H4 (cell line): Measurements from ENCODE around the gene HCFC1. TPM values are rescaled to one million over a fixed set of nuclear protein-coding genes. Genes with fewer than 3 reads are reported as not detected.
A peak's percentile ranks its signal among the peaks of the same experiment; 100 is the strongest.

Source experiments
- DNase-seq: peaks from one replicate; pipeline ENCODE4 v3.0.0-alpha.2; 2015; ENCODE audit warnings: low spot score
- total RNA-seq: library from RNA; depleted of rRNA; stranded (reverse); fragments of >200 nt; shearing (Covaris generic); gene quantifications from 2 replicates; pipeline ENCODE4 v1.2.3, GENCODE V29; 2014

HCFC1 gene
- total RNA-seq, 1 experiment from 2014 or later = 23.5 TPM

DNA sequence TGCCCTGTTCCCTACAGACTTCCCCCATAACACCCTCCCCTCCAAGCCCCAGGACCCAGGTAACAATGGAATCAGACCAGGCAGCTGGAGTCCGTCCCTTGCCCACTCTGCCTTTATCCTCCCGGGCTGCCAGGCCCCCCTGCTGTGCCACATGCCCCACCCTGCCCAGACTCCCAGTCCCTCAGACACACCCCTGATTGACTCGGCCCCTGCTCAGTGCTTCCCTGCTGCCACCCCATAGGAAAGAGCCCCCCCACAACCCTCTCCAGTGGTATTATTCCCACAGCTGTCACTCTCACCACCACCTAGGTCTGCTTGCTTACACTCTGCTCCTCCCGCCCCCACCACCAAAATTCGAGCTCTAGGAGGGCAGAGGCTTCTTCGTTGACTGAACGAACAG is 32.0 kb downstream of the HCFC1 start:
- DNase-seq = no peak

DNA sequence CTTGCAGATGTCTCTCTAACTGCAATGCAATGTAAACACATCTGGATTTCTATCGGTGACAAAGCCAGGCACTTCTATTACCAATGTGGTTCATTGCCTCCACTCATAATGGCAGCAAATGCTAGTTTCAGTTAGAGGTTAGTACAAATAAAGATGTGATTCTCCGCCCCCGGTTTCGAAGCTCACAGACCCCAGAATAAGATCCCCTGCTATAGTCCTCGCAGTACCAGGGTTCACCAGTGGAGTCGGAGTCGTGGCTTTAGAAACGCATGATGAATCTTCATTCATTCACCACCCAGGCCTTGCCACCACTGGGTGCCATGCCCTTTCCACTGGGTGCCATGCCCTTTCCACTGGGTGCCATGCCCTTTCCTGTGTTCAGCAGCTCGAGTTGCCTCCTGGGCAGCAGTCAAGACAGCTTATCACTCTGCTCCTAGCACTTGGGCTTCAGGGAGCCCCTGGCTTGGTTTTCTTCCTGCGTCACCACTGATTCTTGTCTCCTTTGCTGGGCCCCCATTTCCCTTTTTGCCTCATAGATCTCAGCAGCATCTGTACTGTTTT is 33.3 kb downstream of the HCFC1 start:
- no peak for DNase-seq

GRCh38 chrX:153937056-153937455 is 34.6 kb downstream of the HCFC1 start:
- no peak for DNase-seq

- DNase-seq = no peak
Observed at GRCh38 chrX:153935326-153935851, 36.2 kb downstream of the HCFC1 start.

DNA sequence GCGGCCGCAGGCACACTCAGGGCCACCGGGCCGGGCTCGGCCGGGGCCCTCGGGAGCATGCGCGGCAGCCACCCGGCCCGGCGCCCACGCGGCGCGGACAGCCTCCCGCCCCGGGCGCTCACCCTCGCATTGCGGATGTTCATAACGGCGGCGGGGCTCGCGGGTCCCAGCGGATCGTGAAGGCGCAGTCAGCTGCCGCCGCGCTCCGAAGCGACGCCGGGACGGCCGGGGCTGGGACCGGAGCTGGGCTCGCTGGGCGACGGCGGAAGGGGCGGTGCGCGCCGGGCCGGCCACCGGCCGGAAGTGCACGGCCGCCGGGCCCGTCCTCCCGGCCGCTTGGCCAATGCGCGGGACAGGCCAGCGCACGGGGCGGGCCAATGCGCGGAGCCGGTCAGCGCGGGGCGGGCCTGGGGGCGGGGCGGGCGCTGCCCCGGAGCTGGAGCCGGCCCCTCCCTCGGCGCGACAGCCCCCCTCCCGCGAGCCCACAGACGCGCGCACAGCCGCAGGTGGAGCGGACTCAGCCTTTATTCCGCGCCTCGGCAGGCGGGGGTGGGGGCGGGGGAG is 36.8 kb downstream of the HCFC1 start, which contains the start of gene NAA10:
TSS of gene NAA10 (minus strand) at position 276 of the 564 bp plus-strand sequence. CDS start at position 143, 133 bp downstream.
- peak; percentile 56 for DNase-seq

DNA sequence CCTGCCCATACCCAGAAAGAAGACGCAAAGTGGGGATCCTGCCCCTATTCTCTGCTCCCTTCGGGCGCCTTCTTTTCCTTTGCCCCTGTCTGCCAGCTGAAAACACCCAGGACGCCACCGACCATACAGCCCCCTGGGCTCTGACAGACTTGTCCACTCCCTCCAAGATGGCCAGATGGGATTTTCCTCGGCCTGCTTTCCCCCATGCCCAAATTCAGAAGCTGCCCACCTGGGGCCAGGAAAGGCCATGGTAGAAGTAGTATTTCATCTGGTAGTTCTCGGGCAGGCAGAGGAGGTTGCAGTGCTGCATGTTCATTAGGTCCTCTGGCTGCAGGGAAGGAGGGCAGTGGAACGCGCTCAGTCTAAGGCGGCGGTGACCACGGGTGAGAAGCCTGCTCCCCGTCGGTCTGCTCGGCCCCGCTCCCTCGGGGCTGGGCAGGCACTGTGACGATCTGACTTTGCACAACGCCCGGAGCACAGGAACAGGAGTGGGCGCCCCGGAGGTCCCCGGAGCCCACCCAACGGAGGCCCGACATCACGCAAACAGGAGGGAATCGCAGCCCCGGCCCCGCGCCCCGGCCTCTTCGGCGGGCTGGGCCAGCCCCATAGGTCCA is 37.4 kb downstream of the HCFC1 start:
- no peak for DNase-seq

DNA sequence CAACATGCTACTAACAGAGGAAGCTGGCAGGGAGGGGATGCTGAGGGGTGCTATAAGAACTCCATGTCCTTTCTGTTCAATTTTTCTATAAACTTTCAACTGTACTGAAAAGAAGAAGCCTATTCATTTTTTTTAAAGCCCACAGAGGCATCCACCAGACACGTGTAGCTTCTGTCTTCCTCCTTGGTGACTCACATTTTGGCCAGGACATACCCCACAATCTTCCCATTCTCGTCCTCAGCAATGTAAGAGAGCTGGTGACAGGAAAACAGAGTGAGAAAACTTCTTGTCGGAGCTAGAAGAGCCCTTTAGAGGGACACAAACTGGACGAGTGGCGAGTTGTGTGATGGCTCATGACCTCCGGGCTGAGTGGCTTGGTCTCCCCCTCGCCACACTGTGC is 37.9 kb downstream of the HCFC1 start:
- no peak for DNase-seq

DNA sequence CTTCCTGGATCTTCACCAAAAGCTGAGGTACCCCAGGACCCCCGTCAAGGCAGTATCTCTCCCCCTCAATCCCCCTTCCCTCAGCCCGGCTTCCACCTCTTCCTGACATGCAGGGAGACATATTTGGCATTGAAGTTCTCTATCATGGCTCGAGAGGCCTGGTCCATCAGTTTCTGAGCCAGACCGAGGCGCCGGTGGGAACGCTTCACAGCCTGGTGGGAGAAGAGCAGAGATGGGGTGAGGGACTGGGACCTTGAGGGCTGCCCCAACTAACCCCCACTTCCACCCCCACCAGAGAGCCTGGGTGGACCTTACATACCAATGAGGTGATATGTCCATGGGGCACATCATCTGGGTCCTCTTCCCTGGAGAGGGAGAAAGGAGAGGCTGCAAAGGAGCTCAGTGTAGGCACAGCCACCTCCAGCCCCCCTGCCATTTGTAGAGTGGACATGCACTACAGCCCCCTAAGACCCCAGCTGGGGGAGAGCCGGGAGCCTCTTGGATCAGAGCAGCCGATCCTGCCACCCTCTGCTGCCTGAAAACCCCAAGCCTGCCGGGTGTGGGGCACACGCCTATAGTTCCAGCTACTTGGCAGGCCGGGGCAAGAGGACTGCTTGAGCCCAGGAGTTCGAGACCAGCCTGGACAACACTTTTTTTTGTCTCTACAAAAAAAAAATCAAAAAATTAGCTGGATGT is 39.2 kb downstream of the HCFC1 start:
- no peak for DNase-seq

GRCh38 chrX:153931748-153932147 is 39.9 kb downstream of the HCFC1 start:
- no peak for DNase-seq

DNA sequence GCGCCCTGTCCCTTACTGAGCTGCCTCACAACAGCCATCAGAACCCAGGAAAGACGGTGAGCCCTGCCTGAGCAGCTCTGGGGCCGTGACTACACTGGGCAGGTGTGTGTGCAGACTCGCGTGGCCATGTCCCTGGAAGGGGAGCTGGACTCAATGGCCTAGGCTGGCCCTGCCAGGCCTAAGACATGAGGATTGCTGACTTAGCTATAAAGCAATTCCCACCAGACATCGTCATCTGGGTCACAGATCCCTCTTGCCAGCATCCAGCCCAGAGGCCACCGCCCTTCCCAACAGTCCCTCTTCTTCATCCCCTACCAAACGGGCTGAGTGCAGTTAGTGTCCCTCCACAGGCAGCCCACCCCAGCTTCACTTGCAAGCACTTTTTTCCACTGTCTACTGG is 40.5 kb downstream of the HCFC1 start:
- DNase-seq = no peak

GRCh38 chrX:153930011-153930910 is 41.4 kb downstream of the HCFC1 start:
- DNase-seq = no peak

- DNase-seq = no peak
Observed at GRCh38 chrX:153929576-153929975, 42.0 kb downstream of the HCFC1 start.

- DNase-seq = no peak
Observed at GRCh38 chrX:153928846-153929245, 42.8 kb downstream of the HCFC1 start.

GRCh38 chrX:153927922-153928760 is 43.5 kb downstream of the HCFC1 start:
- DNase-seq = peak; percentile 96

DNA sequence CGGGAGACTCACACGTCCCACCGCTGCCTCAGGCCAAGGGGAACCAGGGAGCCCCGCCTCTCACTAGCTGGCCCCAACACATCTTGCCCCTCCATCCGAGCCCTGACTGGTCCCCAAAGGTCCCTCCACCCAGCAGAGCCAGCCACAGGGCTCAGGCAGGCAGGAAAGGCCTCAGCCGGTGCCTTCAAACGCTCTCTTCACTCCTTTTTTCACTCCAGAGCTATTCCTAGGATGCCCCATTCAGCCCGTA is 44.0 kb downstream of the HCFC1 start:
- DNase-seq = no peak

- no peak for DNase-seq
Observed at GRCh38 chrX:153926858-153927671, 44.6 kb downstream of the HCFC1 start.

DNA sequence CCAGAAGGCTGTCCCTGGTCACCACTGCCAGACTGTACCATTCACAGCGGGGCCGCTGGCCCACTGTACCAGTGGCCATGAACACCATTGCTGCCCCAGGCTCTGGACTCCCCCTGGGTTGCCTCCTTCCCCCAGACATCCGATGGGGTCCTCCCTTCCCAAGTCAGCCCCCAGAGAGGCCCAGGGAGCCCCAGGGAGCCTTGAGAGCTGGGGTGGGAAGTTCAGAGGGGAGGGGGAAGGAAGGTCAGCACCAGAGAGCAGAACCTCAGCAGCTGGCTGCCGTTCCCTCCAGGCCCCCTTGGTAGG is 45.1 kb downstream of the HCFC1 start:
- no peak for DNase-seq

DNA sequence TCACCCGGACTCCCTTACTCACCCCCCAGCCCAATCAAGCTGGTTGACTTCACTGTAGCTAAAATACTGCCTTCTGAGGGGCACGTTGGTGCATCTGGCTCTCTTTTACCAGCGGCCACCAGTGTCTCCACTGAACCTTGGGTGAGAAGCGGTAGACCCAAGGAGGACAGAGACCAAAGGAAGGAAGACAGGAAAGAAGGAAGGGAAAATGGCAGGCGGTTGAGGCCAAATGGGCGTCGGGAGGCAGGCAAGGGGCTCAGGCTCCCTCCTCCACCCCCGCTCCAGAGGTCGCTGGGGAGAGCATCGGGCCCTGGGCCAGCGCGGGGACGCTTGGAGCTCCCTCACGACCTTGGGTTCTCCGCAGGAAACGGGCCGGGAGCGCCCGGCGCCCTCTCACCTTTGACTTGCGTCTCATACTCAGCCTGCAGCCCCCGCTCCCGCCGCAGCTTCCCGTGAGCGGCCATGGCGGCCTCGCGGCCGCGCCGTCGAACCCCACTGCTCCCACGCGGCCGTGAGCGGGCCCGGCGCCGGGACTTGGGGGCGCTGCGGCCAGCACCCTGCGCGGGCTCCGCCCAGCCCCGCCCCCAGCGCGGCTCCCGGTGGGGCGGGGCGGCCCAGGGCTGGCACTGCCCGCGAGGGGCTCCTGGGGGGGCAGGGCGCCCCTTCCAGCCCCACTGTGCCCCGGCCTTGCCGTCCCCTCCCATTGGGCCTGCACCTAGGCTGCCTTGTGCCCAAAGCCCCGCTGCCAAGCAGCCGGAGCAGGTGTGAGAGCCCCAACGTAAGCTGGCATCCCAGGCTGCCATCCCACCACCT is 45.7 kb downstream of the HCFC1 start, which contains the start of gene ARHGAP4:
TSS of gene ARHGAP4 (minus strand) at position 526 of the 813 bp plus-strand sequence. CDS start at position 464, 62 bp downstream.
- no peak for DNase-seq

DNA sequence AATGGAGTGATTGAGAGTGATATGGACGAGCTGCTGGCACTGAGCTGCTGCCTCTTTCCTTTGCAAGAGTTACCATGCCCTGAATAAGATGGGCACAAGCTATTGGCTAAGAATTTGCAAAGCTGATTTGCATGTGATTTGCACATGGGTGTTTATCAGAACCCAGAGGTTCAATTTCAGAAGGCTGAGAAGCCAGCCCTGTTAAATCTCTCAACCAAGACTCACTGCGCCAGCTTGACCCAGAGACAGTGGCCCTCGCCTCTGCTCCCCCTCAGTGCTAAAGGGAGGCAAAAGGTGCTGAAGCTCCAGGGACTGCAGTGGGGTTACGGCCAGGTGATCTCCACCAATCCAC is 46.3 kb downstream of the HCFC1 start:
- no peak for DNase-seq
